GM12891 (cell line): ENCODE results near the gene ZNF783.
A peak's percentile ranks its signal among the peaks of the same experiment; 100 is the strongest.
"Not testable (repeated sequence)": the region's sequence is repeated elsewhere in the genome, so short reads cannot be mapped to it uniquely, and the experiment has no call there.

Source experiments
- DNase-seq: peaks from one replicate; pipeline ENCODE4 v3.0.0; 2011; ENCODE audit warnings: low spot score; ENCODE audit not compliant: insufficient read length
- FAIRE-seq: peaks from 2 replicates; lab custom pipeline; 2011; peaks lifted over from hg19 to GRCh38; lab: Jason Lieb, UNC
- PAX5 ChIP-seq: IDR thresholded peaks from 2 replicates; pipeline ENCODE4 v1.6.1; 2011; ENCODE audit warnings: low read length, moderate library complexity, mild to moderate bottlenecking; ENCODE audit not compliant: insufficient read depth, severe bottlenecking
- POLR2A ChIP-seq: IDR thresholded peaks from 2 replicates; pipeline ENCODE4 v1.6.1; 2011; ENCODE audit warnings: low read depth, low read length, control low read depth
- POLR2AphosphoS5 ChIP-seq: IDR thresholded peaks from 2 replicates; pipeline ENCODE4 v1.6.1; 2011; ENCODE audit warnings: low read depth, low read length, control low read depth
- POU2F2 ChIP-seq: IDR thresholded peaks from 2 replicates; pipeline ENCODE4 v1.6.1; 2011; ENCODE audit warnings: low read depth, mild to moderate bottlenecking, control low read depth, low read length, moderate library complexity
- SPI1 ChIP-seq: IDR thresholded peaks from 2 replicates; pipeline ENCODE4 v1.6.1; 2011; ENCODE audit warnings: low read depth, low read length, control low read depth
- TAF1 ChIP-seq: IDR thresholded peaks from 2 replicates; pipeline ENCODE4 v1.6.1; 2011; ENCODE audit warnings: low read depth, low read length, control low read depth

The ZNF783 gene

GRCh38 chr7:149310113-149310836, 48.3 kb downstream of the ZNF783 start:
- TF ChIP-seq TAF1 (no peak), POU2F2 (no peak), SPI1 (no peak), PAX5 (no peak), POLR2A (no peak), POLR2AphosphoS5 (no peak)
- peak; percentile 84 for FAIRE-seq
- peak; percentile 46 for DNase-seq

- FAIRE-seq, result no peak
- TF ChIP-seq TAF1 (no peak), POU2F2 (no peak), POLR2AphosphoS5 (no peak), POLR2A (no peak), PAX5 (no peak), SPI1 (no peak)
These were observed 49.1 kb downstream of the ZNF783 start for GRCh38 chr7:149310990-149311573.

GRCh38 chr7:149313981-149314380, 52.0 kb downstream of the ZNF783 start:
- DNase-seq (no peak), FAIRE-seq (no peak)
- TF ChIP-seq TAF1, result no peak
- TF ChIP-seq POU2F2, result no peak
- no peak for TF ChIP-seq POLR2AphosphoS5
- 0 out of 2 replicates have a peak, but pooled peaks have one; percentile 2 for TF ChIP-seq SPI1

More at GRCh38 chr7:149310990-149311573, 49.1 kb downstream of the ZNF783 start:
- DNase-seq, result no peak

- TF ChIP-seq SPI1 (no peak), POLR2AphosphoS5 (no peak), POU2F2 (no peak), POLR2A (no peak), PAX5 (no peak), TAF1 (no peak)
- DNase-seq (no peak), FAIRE-seq (no peak)
These were observed 54.6 kb downstream of the ZNF783 start for GRCh38 chr7:149316606-149317005.

GRCh38 chr7:149317496-149317895, 55.5 kb downstream of the ZNF783 start:
- FAIRE-seq (no peak), DNase-seq (no peak)
- TF ChIP-seq POU2F2, result no peak
- TF ChIP-seq TAF1, result no peak
- no peak for TF ChIP-seq SPI1
- TF ChIP-seq PAX5, result no peak
- TF ChIP-seq POLR2AphosphoS5, result no peak
- TF ChIP-seq POLR2A, result no peak

- FAIRE-seq (no peak), DNase-seq (no peak)
- TF ChIP-seq PAX5, result no peak
- no peak for TF ChIP-seq POLR2AphosphoS5
- no peak for TF ChIP-seq SPI1
- no peak for TF ChIP-seq POLR2A
- no peak for TF ChIP-seq POU2F2
- TF ChIP-seq TAF1, result no peak
These were observed 56.1 kb downstream of the ZNF783 start for GRCh38 chr7:149317986-149318672.

GRCh38 chr7:149319376-149319775, 57.4 kb downstream of the ZNF783 start:
- DNase-seq (no peak), FAIRE-seq (no peak)
- no peak for TF ChIP-seq PAX5
- TF ChIP-seq TAF1, result no peak
- no peak for TF ChIP-seq POU2F2
- no peak for TF ChIP-seq SPI1
- TF ChIP-seq POLR2A, result no peak
- TF ChIP-seq POLR2AphosphoS5, result no peak

GRCh38 chr7:149320313-149321124, 58.5 kb downstream of the ZNF783 start:
- TF ChIP-seq SPI1, result no peak
- TF ChIP-seq POLR2AphosphoS5, result no peak
- no peak for TF ChIP-seq TAF1
- TF ChIP-seq POLR2A, result no peak
- TF ChIP-seq POU2F2, result no peak
- no peak for TF ChIP-seq PAX5
- FAIRE-seq, result no peak
- no peak for DNase-seq

GRCh38 chr7:149321125-149321905, 59.3 kb downstream of the ZNF783 start:
- not testable (repeated sequence) for FAIRE-seq, DNase-seq
